SK-N-MC (cell line): ENCODE results near the gene ECM2.

Experiments
- DNase-seq: peaks from one replicate; pipeline ENCODE4 v3.0.0-alpha.2; 2011; ENCODE audit warnings: low read depth, low spot score
- H3K27ac ChIP-seq: fragments of 200-600 bp; sonication (generic); 2 replicates; pipeline ENCODE4 v1.5.1; 2016; ENCODE audit warnings: mixed run types
- H3K36me3 ChIP-seq: fragments of 200-600 bp; sonication (generic); 2 replicates; pipeline ENCODE4 v1.6.1; 2017; ENCODE audit warnings: antibody characterized with exemption, low read length, mixed read lengths; ENCODE audit not compliant: insufficient read depth
- H3K4me3 ChIP-seq: fragments of 200-600 bp; sonication (generic); 2 replicates; pipeline ENCODE4 v1.5.1; 2016
- H3K9ac ChIP-seq: fragments of 200-600 bp; sonication (generic); 2 replicates; pipeline ENCODE4 v1.8.0; 2017; ENCODE audit warnings: mixed run types, mixed read lengths; ENCODE audit not compliant: insufficient read length
- H3K9me3 ChIP-seq: fragments of 200-600 bp; sonication (generic); 2 replicates; pipeline ENCODE4 v1.6.1; 2017; ENCODE audit warnings: low read depth, mild to moderate bottlenecking, antibody characterized with exemption, low read length, moderate library complexity, mixed read lengths
- EZH2 ChIP-seq: fragments of 200-600 bp; sonication (generic); IDR thresholded peaks from one replicate; pipeline ENCODE4 v1.6.1; 2017; ENCODE audit warnings: antibody characterized with exemption
- FOXP2 ChIP-seq: optimal IDR thresholded peaks from 2 replicates; pipeline ENCODE3; 2011; ENCODE audit warnings: mild to moderate bottlenecking, moderate library complexity; ENCODE audit not compliant: insufficient read depth; ENCODE audit errors: extremely low read length, control extremely low read depth
- POLR2AphosphoS5 ChIP-seq: IDR thresholded peaks from 2 replicates; pipeline ENCODE4 v1.6.1; 2012; ENCODE audit warnings: mild to moderate bottlenecking, low read depth, low read length, borderline replicate concordance

ECM2 gene

DNA sequence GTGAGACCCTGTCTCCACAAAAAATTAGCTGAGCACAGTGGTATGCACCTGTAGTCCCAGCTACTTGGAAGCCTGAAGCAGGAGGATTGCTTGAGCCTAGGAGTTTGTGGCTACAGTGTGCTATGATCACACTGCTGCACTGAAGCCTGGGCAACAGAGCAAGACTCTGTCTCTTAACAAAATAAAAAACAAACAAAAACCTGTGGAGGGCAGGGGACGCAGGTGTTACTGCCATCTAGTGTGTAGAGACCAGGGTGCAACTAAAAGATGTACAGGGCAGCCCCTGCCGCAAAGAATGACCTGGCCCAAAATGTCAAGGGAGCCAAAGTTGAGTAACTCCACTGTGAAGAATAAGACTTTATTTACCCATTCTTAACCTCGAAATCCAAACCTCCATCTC, 80.6 kb downstream of the ECM2 start:
- DNase-seq, result no peak
- Histone ChIP-seq H3K9me3 (no peaks in the 10 kb centered on the region), H3K27ac (no peak overlapping the region), H3K36me3 (no peaks in the 10 kb centered on the region), H3K4me3 (no peak overlapping the region), H3K9ac (no peak overlapping the region)
- TF ChIP-seq POLR2AphosphoS5 (no peak), FOXP2 (no peak), EZH2 (no peak)

GRCh38 chr9:92446536-92446935, 89.3 kb downstream of the ECM2 start:
- H3K9me3 ChIP-seq, result no peaks in the 10 kb centered on the region
- no peak overlapping the region for H3K4me3 ChIP-seq
- H3K36me3 ChIP-seq, result no peaks in the 10 kb centered on the region
- H3K27ac ChIP-seq, result no peak overlapping the region
- no peak for DNase-seq
- no peak overlapping the region for H3K9ac ChIP-seq
- TF ChIP-seq POLR2AphosphoS5 (no peak), FOXP2 (no peak)
